H1 (cell line): ENCODE data around the gene GPRC5D. TPM values are rescaled to one million over a fixed set of nuclear protein-coding genes. Genes with fewer than 3 reads are reported as not detected.

Source experiments
- CTCF ChIA-PET: fragments of 300-600 bp; sonication (Branson Sonifier 250); formaldehyde crosslinking; loops from one replicate; lab custom pipeline; 2021; ENCODE audit not compliant: partially characterized antibody; lab: Charles Lee
- POLR2A ChIA-PET: fragments of 300-600 bp; sonication (Branson Sonifier 250); formaldehyde crosslinking; loops from one replicate; lab custom pipeline; 2021; ENCODE audit warnings: inconsistent platforms; ENCODE audit not compliant: partially characterized antibody; lab: Charles Lee
- DNase-seq, 2 experiments: peaks; one replicate each; pipeline versions ENCODE4 v3.0.0 to v3.0.0-alpha.2; 2010 to 2022; ENCODE audit warnings: low spot score in 2 of 2, low read depth in 1 of 2, mixed read lengths in 1 of 2
- FAIRE-seq: peaks from 2 replicates; lab custom pipeline; 2011; peaks lifted over from hg19 to GRCh38; lab: Jason Lieb, UNC
- H2AFZ ChIP-seq: 2 replicates; pipeline ENCODE4 v1.8.1; 2012; ENCODE audit warnings: low read length, inconsistent platforms
- H2AK5ac ChIP-seq: 2 replicates; pipeline ENCODE4 v1.6.1; 2013; ENCODE audit warnings: low read depth, low read length
- H2BK120ac ChIP-seq: replicated peaks from 2 replicates; pipeline ENCODE3; 2013; ENCODE audit warnings: low read depth, low read length, inconsistent platforms
- H2BK12ac ChIP-seq: 2 replicates; pipeline ENCODE4 v1.6.1; 2013; ENCODE audit warnings: low read depth, low read length
- H2BK15ac ChIP-seq: 2 replicates; pipeline ENCODE4 v1.6.1; 2013; ENCODE audit warnings: low read length
- H2BK20ac ChIP-seq: 2 replicates; pipeline ENCODE4 v1.6.1; 2013; ENCODE audit warnings: low read length
- H2BK5ac ChIP-seq: 2 replicates; pipeline ENCODE4 v1.6.1; 2013; ENCODE audit warnings: low read depth, low read length
- H3K14ac ChIP-seq: 2 replicates; pipeline ENCODE4 v1.6.1; 2013; ENCODE audit warnings: inconsistent platforms; ENCODE audit not compliant: insufficient read length
- H3K18ac ChIP-seq: 2 replicates; pipeline ENCODE4 v1.6.1; 2013; ENCODE audit warnings: low read length; ENCODE audit errors: extremely low read depth
- H3K23ac ChIP-seq: 2 replicates; pipeline ENCODE4 v1.6.1; 2013; ENCODE audit warnings: inconsistent platforms; ENCODE audit not compliant: insufficient read length
- H3K23me2 ChIP-seq: 2 replicates; pipeline ENCODE4 v1.6.1; 2013; ENCODE audit warnings: low read depth, low read length
- H3K27ac ChIP-seq: 2 replicates; pipeline ENCODE4 v1.6.1; 2011; ENCODE audit warnings: low read depth, low read length, inconsistent platforms
- H3K27me3 ChIP-seq, 4 experiments: replicated peaks in 1 of 4; 1 replicate in 1 of 4; 2 replicates in 3 of 4; pipeline versions ENCODE4 v1.6.1 to v1.8.1; 2011 to 2013; ENCODE audit warnings: low read length in 3 of 4, mild to moderate bottlenecking in 3 of 4, inconsistent platforms in 2 of 4, mixed read lengths in 2 of 4, moderate library complexity in 1 of 4; ENCODE audit not compliant: control insufficient read depth in 3 of 4, insufficient read depth in 3 of 4; ENCODE audit errors: extremely low read depth in 1 of 4
- H3K36me3 ChIP-seq, 4 experiments: 2 replicates each; pipeline versions ENCODE4 v1.6.1 to v1.8.1; 2011 to 2013; ENCODE audit warnings: mild to moderate bottlenecking in 4 of 4, low read length in 3 of 4, moderate library complexity in 2 of 4, control low read depth in 1 of 4, inconsistent platforms in 1 of 4; ENCODE audit not compliant: insufficient read depth in 4 of 4, control insufficient read depth in 2 of 4
- H3K4ac ChIP-seq: replicated peaks from 2 replicates; pipeline ENCODE3; 2013; ENCODE audit warnings: low read length, low read depth, mixed read lengths, inconsistent platforms; ENCODE audit not compliant: insufficient read length
- H3K4me1 ChIP-seq, 4 experiments: replicated peaks in 1 of 4; 1 replicate in 1 of 4; 2 replicates in 3 of 4; pipeline versions ENCODE4 v1.6.1 to v1.8.1; 2011 to 2013; ENCODE audit warnings: low read length in 3 of 4, inconsistent platforms in 2 of 4, mixed read lengths in 1 of 4; ENCODE audit not compliant: insufficient read depth in 4 of 4, control insufficient read depth in 3 of 4
- H3K4me2 ChIP-seq, 2 experiments: 2 replicates each; pipeline versions ENCODE4 v1.6.1 to v1.8.1; 2011 to 2013; ENCODE audit warnings: low read depth in 2 of 2, low read length in 2 of 2, control low read depth in 1 of 2, inconsistent platforms in 1 of 2, mild to moderate bottlenecking in 1 of 2; ENCODE audit not compliant: insufficient read depth in 1 of 2
- H3K4me3 ChIP-seq, 4 experiments: fragments of 200-600, 300-600 bp in 1 of 4; sonication (generic), shearing (Covaris generic), sonication (Bioruptor Twin) in 1 of 4; 2 replicates each; pipeline versions ENCODE4 v1.5.1 to v1.8.1; 2011 to 2016; ENCODE audit warnings: low read length in 4 of 4, low read depth in 3 of 4, control low read depth in 2 of 4, inconsistent platforms in 2 of 4, mild to moderate bottlenecking in 2 of 4, mixed read lengths in 1 of 4, moderate library complexity in 1 of 4; ENCODE audit not compliant: insufficient read depth in 2 of 4; ENCODE audit errors: extremely low read depth in 1 of 4
- H3K56ac ChIP-seq: replicated peaks from 2 replicates; pipeline ENCODE3; 2013; ENCODE audit warnings: low read depth, mild to moderate bottlenecking, mixed read lengths, low read length, inconsistent platforms; ENCODE audit not compliant: insufficient read length
- H3K79me1 ChIP-seq: 2 replicates; pipeline ENCODE4 v1.6.1; 2013; ENCODE audit warnings: low read depth, low read length, control low read depth
- H3K79me2 ChIP-seq, 2 experiments: 2 replicates each; pipeline versions ENCODE4 v1.6.1 to v1.8.1; 2012 to 2013; ENCODE audit warnings: low read length in 2 of 2, mild to moderate bottlenecking in 2 of 2, inconsistent platforms in 1 of 2; ENCODE audit not compliant: insufficient read depth in 2 of 2, control insufficient read depth in 1 of 2
- H3K9ac ChIP-seq, 4 experiments: replicated peaks in 1 of 4; 1 replicate in 1 of 4; 2 replicates in 3 of 4; pipeline versions ENCODE4 v1.6.1 to v1.8.1; 2011 to 2013; ENCODE audit warnings: low read depth in 3 of 4, low read length in 3 of 4, control low read depth in 2 of 4, mild to moderate bottlenecking in 2 of 4, moderate library complexity in 2 of 4, inconsistent platforms in 1 of 4; ENCODE audit errors: extremely low read depth in 1 of 4
- H3K9me3 ChIP-seq, 2 experiments: 2 replicates each; pipeline versions ENCODE4 v1.6.1 to v1.8.1; 2012 to 2013; ENCODE audit warnings: mild to moderate bottlenecking in 2 of 2, moderate library complexity in 2 of 2, control low read depth in 1 of 2, inconsistent platforms in 1 of 2, low read depth in 1 of 2, low read length in 1 of 2, mixed read lengths in 1 of 2; ENCODE audit not compliant: insufficient read depth in 2 of 2
- H4K20me1 ChIP-seq, 2 experiments: replicated peaks in 1 of 2; 2 replicates each; pipeline versions ENCODE3 to v1.8.1; 2011 to 2013; ENCODE audit warnings: inconsistent platforms in 2 of 2, low read length in 2 of 2, mild to moderate bottlenecking in 1 of 2; ENCODE audit not compliant: insufficient read depth in 2 of 2, control insufficient read depth in 1 of 2
- H4K5ac ChIP-seq: 2 replicates; pipeline ENCODE4 v1.6.1; 2013; ENCODE audit warnings: low read length, low read depth, mixed read lengths, inconsistent platforms; ENCODE audit not compliant: insufficient read length
- H4K8ac ChIP-seq: 2 replicates; pipeline ENCODE4 v1.8.0; 2013; ENCODE audit warnings: mild to moderate bottlenecking, moderate library complexity, low read length, inconsistent platforms; ENCODE audit not compliant: insufficient read depth; ENCODE audit errors: extremely low read depth
- H4K91ac ChIP-seq: replicated peaks from 2 replicates; pipeline ENCODE3; 2013; ENCODE audit warnings: low read length, mixed read lengths, inconsistent platforms; ENCODE audit not compliant: insufficient read length
- CTCF ChIP-seq, 3 experiments: IDR thresholded peaks; 1 replicate in 2 of 3; 2 replicates in 1 of 3; pipeline versions ENCODE4 v1.5.1 to v1.6.1; 2011; ENCODE audit warnings: low read length in 3 of 3, mild to moderate bottlenecking in 3 of 3, inconsistent platforms in 2 of 3, low read depth in 1 of 3, moderate library complexity in 1 of 3; ENCODE audit not compliant: insufficient read depth in 1 of 3; ENCODE audit errors: control extremely low read depth in 1 of 3
- E2F6 ChIP-seq: IDR thresholded peaks from 2 replicates; pipeline ENCODE4 v1.6.1; 2012; ENCODE audit warnings: inconsistent platforms
- EZH2 ChIP-seq: fragments of 200-600 bp; sonication (generic); IDR thresholded peaks from 2 replicates; pipeline ENCODE4 v1.7.1; 2012; ENCODE audit warnings: low read depth, mild to moderate bottlenecking, moderate library complexity, low read length, inconsistent platforms; ENCODE audit not compliant: severe bottlenecking
- FOSL1 ChIP-seq: IDR thresholded peaks from 2 replicates; pipeline ENCODE4 v1.6.1; 2011; ENCODE audit warnings: mild to moderate bottlenecking, low read depth, low read length, moderate library complexity; ENCODE audit not compliant: insufficient read depth
- WGBS, 2 experiments: shearing (Covaris generic) in 1 of 2; methylation state at CpG; one replicate each; pipeline versions ENCODE4 v1.1.6 to v1.1.7; 2013 to 2015; ENCODE audit warnings: low lambda C conversion rate in 2 of 2, mixed read lengths in 2 of 2, inconsistent platforms in 1 of 2, low coverage in 1 of 2, missing lambda C conversion rate in 1 of 2; ENCODE audit not compliant: insufficient replicate concordance in 2 of 2, insufficient coverage in 1 of 2, insufficient read length in 1 of 2; ENCODE audit errors: extremely low coverage in 1 of 2, missing lambda C conversion rate in 1 of 2; 5-methylcytosine and 5-hydroxymethylcytosine counted together
- polyA plus RNA-seq, 7 experiments: library from polyadenylated mRNA; depleted of rRNA in 3 of 7; stranded (reverse) in 5 of 7; unstranded in 2 of 7; fragments of >200 nt in 5 of 7; fragments of 200-250 nt in 2 of 7; gene quantifications; 1 replicate in 5 of 7; 2 replicates in 1 of 7; 4 replicates in 1 of 7; pipeline versions ENCODE4 v1.2.1 to v1.2.3, GENCODE V29; 2011 to 2013; ENCODE audit warnings: missing spikeins in 2 of 7, mixed read lengths in 2 of 7
- total RNA-seq: library from RNA; stranded (reverse); fragmentation: NEBNext Ultra II Directional; extraction: Animal tissue kit (Norgen Biotek cat#: 25700); gene quantifications from 2 replicates; pipeline ENCODE4 v1.2.1, GENCODE V29; 2021

The GPRC5D gene
- total and polyA plus RNA-seq, 2 of the 8 experiments (the other 6 are each of a cell fraction or from before 2014, with no cell fraction given) = 0.45 TPM; not detected in 1

GRCh38 chr12:12899530-12900380 is 52.2 kb downstream of the GPRC5D start:
- Histone ChIP-seq H3K36me3 (no peaks in the 10 kb centered on the region; a peak in 1 of 8 replicates), H3K4me2 (no peak overlapping the region), H3K4ac (no peak overlapping the region), H2BK120ac (no peak overlapping the region), H4K5ac (no peak overlapping the region), H2BK5ac (no peak overlapping the region), H2AFZ (no peak overlapping the region), H3K14ac (no peak overlapping the region), H3K23me2 (no peaks in the 10 kb centered on the region), H4K8ac (no peak overlapping the region), H3K9ac (no peak overlapping the region), H3K4me3 (no peak overlapping the region), H2BK20ac (no peak overlapping the region), H3K56ac (no peak overlapping the region), H3K18ac (no peak overlapping the region), H4K20me1 (no peaks in the 10 kb centered on the region), H2BK12ac (no peak overlapping the region), H3K79me1 (no peaks in the 10 kb centered on the region; the same call in 1 of the 2 replicates), H4K91ac (no peak overlapping the region), H3K27me3 (no peaks in the 10 kb centered on the region; a peak in 1 of 7 replicates), H3K27ac (no peak overlapping the region), H3K79me2 (no peaks in the 10 kb centered on the region), H3K4me1 (no peaks in the 10 kb centered on the region), H2BK15ac (no peak overlapping the region), H3K23ac (no peak overlapping the region), H3K9me3 (no peaks in the 10 kb centered on the region), H2AK5ac (no peak overlapping the region)
- WGBS, 2 experiments = 88% methylated on average over 10 of the region's 10 CpGs; no CpG with 5 or more reads in 1 of the 2 experiments
- TF ChIP-seq CTCF (IDR thresholded peaks at IDR 0.05; ENCODE audit: control extremely low read depth in 1 of 3, insufficient read depth in 1 of 3, low read depth in 1 of 3, low read length in 3 of 3) = no peak
- TF ChIP-seq EZH2 = no peak
- no peak for TF ChIP-seq FOSL1
- TF ChIP-seq E2F6 = no peak
- CTCF ChIA-PET = interaction anchor here (1.3 to 3.4 kb wide), 2 partner anchors 63 to 312 kb away, joined by 4 to 12 read pairs; no protein-coding TSS in a partner anchor
- DNase-seq (no peak), FAIRE-seq (no peak)
- POLR2A ChIA-PET = interaction anchor here (0.6 kb wide), 1 partner anchor 191 kb away, joined by 3 read pairs; no protein-coding TSS in a partner anchor
